HG03175 (cell line): ENCODE measurements around the gene DBF4.
A peak's percentile ranks its signal among the peaks of the same experiment; 100 is the strongest.
"Not testable (repeated sequence)": the region's sequence is repeated elsewhere in the genome, so short reads cannot be mapped to it uniquely, and the experiment has no call there.

Experiments used
- ATAC-seq: cut with Tn5 transposase; IDR thresholded peaks from one replicate; pipeline ENCODE4 v1.9.1; 2021; ENCODE audit warnings: mild to moderate bottlenecking, moderate library complexity; ENCODE audit not compliant: unreplicated experiment

The DBF4 gene

GRCh38 chr7:87876040-87876868 lies at the start of gene DBF4, which contains the start of gene SLC25A40:
DBF4 (plus strand) TSS chr7:87876493; CDS start chr7:87876733, 240 bp downstream.
SLC25A40 (minus strand) TSS chr7:87876360; CDS start chr7:87858727, 17,633 bp downstream.
- peak; percentile 86 for ATAC-seq

GRCh38 chr7:87828383-87828782 lies 47.9 kb upstream of the DBF4 start:
- not testable (repeated sequence) for ATAC-seq

GRCh38 chr7:87831097-87831496 lies 45.2 kb upstream of the DBF4 start:
- no peak for ATAC-seq

DNA sequence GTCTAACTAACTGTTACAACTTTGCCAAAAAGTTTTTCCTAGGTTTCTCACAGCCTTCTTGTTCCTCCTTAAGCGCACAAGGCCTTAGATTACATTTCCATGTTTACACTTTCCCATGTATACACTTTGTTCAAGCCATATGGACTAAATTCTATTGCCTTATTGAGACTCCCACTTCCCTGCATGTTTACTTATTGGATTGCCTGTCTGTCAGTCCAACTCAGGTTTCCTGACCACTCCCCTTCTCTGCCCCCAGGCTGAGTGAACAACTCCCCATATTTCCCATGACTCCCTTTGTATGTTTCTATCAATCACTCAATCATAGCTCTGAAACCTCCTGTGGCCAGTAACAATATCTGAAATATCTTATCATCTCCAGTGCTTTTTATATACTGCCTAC lies 43.2 kb upstream of the DBF4 start:
- ATAC-seq, result no peak

DNA sequence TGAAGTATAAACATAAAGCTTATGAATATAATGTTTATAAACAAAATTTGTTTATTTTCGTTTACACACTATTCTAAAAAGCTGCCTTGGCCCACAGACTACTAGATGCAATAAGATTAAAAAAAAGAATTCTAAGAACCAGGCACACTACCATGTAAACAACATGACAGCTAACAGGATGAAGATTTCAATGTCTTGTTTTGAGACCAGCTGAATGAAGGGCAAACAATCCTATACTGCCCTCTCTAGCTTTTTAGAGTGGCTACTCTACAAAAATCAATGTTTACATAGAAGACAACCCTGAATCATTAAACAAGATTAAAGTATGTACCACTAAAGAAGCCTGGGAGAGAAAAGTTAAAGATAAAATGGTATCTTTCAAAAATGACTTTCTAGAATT lies 38.7 kb upstream of the DBF4 start:
- no peak for ATAC-seq

- no peak for ATAC-seq
Measured at GRCh38 chr7:87850836-87851593, 25.3 kb upstream of the DBF4 start.

GRCh38 chr7:87852306-87852705 lies 24.0 kb upstream of the DBF4 start:
- ATAC-seq, result no peak

- ATAC-seq, result no peak
Measured at GRCh38 chr7:87853237-87853864, 22.9 kb upstream of the DBF4 start.

GRCh38 chr7:87858417-87859100 lies 17.7 kb upstream of the DBF4 start:
- ATAC-seq, result no peak

DNA sequence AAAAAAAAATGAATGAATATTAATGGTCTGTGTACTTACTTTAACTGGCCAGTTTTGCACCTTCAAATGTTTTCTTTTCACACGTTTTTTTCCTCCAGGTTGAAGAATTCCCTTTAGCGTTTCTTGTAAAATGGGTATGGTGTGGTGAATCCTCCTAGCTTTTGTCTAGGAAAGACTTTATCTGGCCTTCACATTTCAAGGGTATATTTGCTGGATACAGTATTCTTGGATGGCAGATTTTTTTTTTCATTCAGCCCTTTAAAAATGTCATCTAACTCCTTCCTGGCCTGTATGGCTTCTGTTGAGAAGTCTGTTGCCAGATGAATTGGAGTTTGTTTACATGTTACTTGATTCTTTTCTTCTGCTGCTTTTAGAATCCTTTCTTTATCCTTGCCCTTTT lies 10.2 kb upstream of the DBF4 start:
- ATAC-seq, result no peak

GRCh38 chr7:87866533-87866932 lies 9.8 kb upstream of the DBF4 start:
- not testable (repeated sequence) for ATAC-seq

- ATAC-seq, result no peak
Measured at GRCh38 chr7:87870471-87870870, 5.8 kb upstream of the DBF4 start.

GRCh38 chr7:87872346-87872745 lies 3.9 kb upstream of the DBF4 start:
- no peak for ATAC-seq

- not testable (repeated sequence) for ATAC-seq
Measured at GRCh38 chr7:87873328-87873727, 3.0 kb upstream of the DBF4 start.

DNA sequence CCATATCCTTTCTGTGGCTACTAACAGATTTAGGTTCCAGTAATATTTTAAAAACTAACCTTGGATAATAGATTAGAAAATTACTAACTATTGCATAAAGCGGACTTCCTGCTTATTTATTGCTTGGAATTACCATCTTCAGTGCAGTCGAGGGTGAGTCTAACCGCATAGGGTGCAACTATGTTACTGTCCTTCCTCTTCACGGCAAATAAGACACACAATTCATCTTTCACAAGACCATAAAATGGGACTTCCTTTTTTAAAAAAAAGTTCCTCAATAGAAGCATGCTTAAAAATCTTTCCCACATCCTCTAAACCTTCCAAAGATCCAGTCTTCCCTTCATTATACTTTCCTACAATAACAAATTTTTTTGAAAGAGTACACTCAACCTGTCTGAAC lies 2.2 kb upstream of the DBF4 start:
- ATAC-seq, result no peak

- peak; percentile 10 for ATAC-seq
Measured at GRCh38 chr7:87875151-87876039, 898 bp upstream of the DBF4 start.

DNA sequence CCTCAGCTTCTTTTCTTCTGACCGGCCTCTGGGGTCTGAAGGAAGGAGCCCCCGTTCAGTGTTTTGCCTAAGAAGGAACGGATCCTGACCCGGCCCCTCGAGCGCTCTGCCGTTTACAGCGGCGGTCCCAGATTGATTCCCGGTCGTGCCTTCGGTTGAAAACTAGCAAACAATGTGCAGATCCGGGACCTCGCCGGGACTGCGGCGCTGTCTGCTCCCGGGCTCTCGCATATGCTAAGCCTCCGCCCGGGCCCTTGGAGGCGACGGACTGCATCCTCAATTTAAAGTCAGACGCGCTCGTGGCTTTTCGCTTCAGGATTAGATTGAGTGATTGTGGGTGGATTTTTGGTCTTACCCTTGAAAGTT lies 559 bp downstream of the DBF4 start:
- ATAC-seq, result no peak

GRCh38 chr7:87877366-87878040 lies 1.2 kb downstream of the DBF4 start:
- no peak for ATAC-seq

GRCh38 chr7:87878208-87878735 lies 2.0 kb downstream of the DBF4 start:
- ATAC-seq, result no peak
